Astrocyte (in vitro differentiated cells and primary cell): ENCODE measurements around the gene TMUB2. TPM values are rescaled to one million over a fixed set of nuclear protein-coding genes. Genes with fewer than 3 reads are reported as not detected.
A peak's percentile ranks its signal among the peaks of the same experiment; 100 is the strongest.
"Not testable (repeated sequence)": the region's sequence is repeated elsewhere in the genome, so short reads cannot be mapped to it uniquely, and the experiment has no call there.

Experiments
- DNase-seq: peaks from one replicate; pipeline ENCODE4 v3.0.0-alpha.2; 2010; ENCODE audit warnings: low read depth
- FAIRE-seq: peaks from 2 replicates; lab custom pipeline; 2011; peaks lifted over from hg19 to GRCh38; lab: Jason Lieb, UNC
- H2AFZ ChIP-seq: 2 replicates; pipeline ENCODE4 v1.6.0; 2012; ENCODE audit warnings: low read depth, low read length, inconsistent platforms
- H3K27ac ChIP-seq: 2 replicates; pipeline ENCODE4 v1.5.1; 2011; ENCODE audit warnings: low read depth, low read length, inconsistent platforms
- H3K27me3 ChIP-seq: 2 replicates; pipeline ENCODE4 v1.6.0; 2011; ENCODE audit warnings: low read length, inconsistent platforms; ENCODE audit not compliant: insufficient read depth
- H3K36me3 ChIP-seq: 2 replicates; pipeline ENCODE4 v1.5.1; 2011; ENCODE audit warnings: low read length, inconsistent platforms; ENCODE audit not compliant: insufficient read depth
- H3K4me1 ChIP-seq: 2 replicates; pipeline ENCODE4 v1.5.1; 2011; ENCODE audit warnings: low read length, inconsistent platforms; ENCODE audit not compliant: insufficient read depth
- H3K4me2 ChIP-seq: 2 replicates; pipeline ENCODE4 v1.6.0; 2012; ENCODE audit warnings: low read length, inconsistent platforms
- H3K4me3 ChIP-seq: 2 replicates; pipeline ENCODE4 v1.5.1; 2011; ENCODE audit warnings: low read depth, mild to moderate bottlenecking, low read length, inconsistent platforms; ENCODE audit not compliant: insufficient read depth
- H3K79me2 ChIP-seq: 2 replicates; pipeline ENCODE4 v1.6.0; 2012; ENCODE audit warnings: mild to moderate bottlenecking, low read length, inconsistent platforms; ENCODE audit not compliant: insufficient read depth
- H3K9ac ChIP-seq: 2 replicates; pipeline ENCODE4 v1.6.0; 2012; ENCODE audit warnings: mild to moderate bottlenecking, low read length, inconsistent platforms
- H3K9me3 ChIP-seq: 2 replicates; pipeline ENCODE4 v1.5.1; 2012; ENCODE audit warnings: low read depth, mild to moderate bottlenecking, low read length, inconsistent platforms; ENCODE audit not compliant: insufficient read depth
- H4K20me1 ChIP-seq: 2 replicates; pipeline ENCODE4 v1.6.0; 2012; ENCODE audit warnings: low read length, inconsistent platforms; ENCODE audit not compliant: insufficient read depth
- H3K27ac Mint-ChIP-seq: one replicate; pipeline ENCODE4 v1.8.0; 2021; ENCODE audit warnings: mild to moderate bottlenecking, mixed read lengths; ENCODE audit not compliant: unreplicated experiment
- H3K27me3 Mint-ChIP-seq: one replicate; pipeline ENCODE4 v1.8.0; 2021; ENCODE audit warnings: low read depth, mixed read lengths; ENCODE audit not compliant: unreplicated experiment
- H3K36me3 Mint-ChIP-seq: one replicate; pipeline ENCODE4 v1.8.0; 2021; ENCODE audit warnings: low read depth, mixed read lengths; ENCODE audit not compliant: unreplicated experiment
- H3K4me1 Mint-ChIP-seq: one replicate; pipeline ENCODE4 v1.8.0; 2021; ENCODE audit warnings: low read depth, mixed read lengths; ENCODE audit not compliant: unreplicated experiment
- H3K4me3 Mint-ChIP-seq: one replicate; pipeline ENCODE4 v1.8.0; 2021; ENCODE audit warnings: mild to moderate bottlenecking, moderate library complexity, mixed read lengths; ENCODE audit not compliant: unreplicated experiment
- H3K9me3 Mint-ChIP-seq: one replicate; pipeline ENCODE4 v1.8.0; 2021; ENCODE audit warnings: mild to moderate bottlenecking, mixed read lengths; ENCODE audit not compliant: unreplicated experiment
- CTCF ChIP-seq: IDR thresholded peaks from 2 replicates; pipeline ENCODE4 v1.5.1; 2011; ENCODE audit warnings: low read depth, mild to moderate bottlenecking, inconsistent platforms, low read length, moderate library complexity; ENCODE audit not compliant: insufficient read depth
- EZH2 ChIP-seq: IDR thresholded peaks from 2 replicates; pipeline ENCODE4 v1.6.1; 2012; ENCODE audit warnings: mild to moderate bottlenecking, low read length, inconsistent platforms; ENCODE audit not compliant: insufficient read depth
- total RNA-seq: library from RNA; stranded (reverse); gene quantifications from 2 replicates; pipeline ENCODE4 v1.2.1, GENCODE V29; 2021

Gene TMUB2
- total RNA-seq, 1 donor from 2014 or later, result 28.8 TPM

- no peaks in the 10 kb centered on the region for H4K20me1 ChIP-seq
- TF ChIP-seq CTCF, result no peak
- TF ChIP-seq EZH2, result no peak
- peaks cover 2% of the 10 kb centered on the region for H3K36me3 Mint-ChIP-seq
- H2AFZ ChIP-seq, result no peak overlapping the region
- no peak overlapping the region for H3K4me3 Mint-ChIP-seq
- no peak for DNase-seq
- peaks cover 23% of the 10 kb centered on the region for H3K79me2 ChIP-seq
- H3K27me3 Mint-ChIP-seq, result no peaks in the 10 kb centered on the region
- no peak for FAIRE-seq
- no peak overlapping the region for H3K9ac ChIP-seq
- no peaks in the 10 kb centered on the region for H3K9me3 ChIP-seq
- H3K4me3 ChIP-seq, result no peak overlapping the region
- no peaks in the 10 kb centered on the region for H3K27me3 ChIP-seq
- H3K36me3 ChIP-seq, result peaks cover 16% of the 10 kb centered on the region
- H3K27ac ChIP-seq, result no peak overlapping the region
- H3K4me1 ChIP-seq, result no peaks in the 10 kb centered on the region
- no peak overlapping the region for H3K4me2 ChIP-seq
- H3K4me1 Mint-ChIP-seq, result peaks cover 20% of the 10 kb centered on the region
- H3K27ac Mint-ChIP-seq, result no peak overlapping the region
- no peaks in the 10 kb centered on the region for H3K9me3 Mint-ChIP-seq
Observed at GRCh38 chr17:44147812-44148211, 39.0 kb upstream of the TMUB2 start.

- not testable (repeated sequence) for H3K27ac ChIP-seq, H3K4me1 ChIP-seq, H3K27me3 Mint-ChIP-seq, FAIRE-seq, H3K9ac ChIP-seq, DNase-seq, H3K4me2 ChIP-seq, H4K20me1 ChIP-seq, H3K9me3 ChIP-seq, H3K4me3 ChIP-seq, H3K9me3 Mint-ChIP-seq, H3K36me3 Mint-ChIP-seq, H3K27me3 ChIP-seq, H3K4me3 Mint-ChIP-seq, H3K27ac Mint-ChIP-seq, H2AFZ ChIP-seq
- peaks cover 18% of the 10 kb centered on the region for H3K79me2 ChIP-seq
- peaks cover 22% of the 10 kb centered on the region for H3K4me1 Mint-ChIP-seq
- H3K36me3 ChIP-seq, result peaks cover 17% of the 10 kb centered on the region
Observed at GRCh38 chr17:44149066-44149465, 37.7 kb upstream of the TMUB2 start.

GRCh38 chr17:44149750-44150329 lies 36.9 kb upstream of the TMUB2 start:
- DNase-seq, result no peak
- H3K79me2 ChIP-seq, result peaks cover 18% of the 10 kb centered on the region
- no peaks in the 10 kb centered on the region for H3K9me3 ChIP-seq
- peaks cover 17% of the 10 kb centered on the region for H3K36me3 ChIP-seq
- H2AFZ ChIP-seq, result no peak overlapping the region
- peak overlapping the region; percentile 14 for H3K9ac ChIP-seq
- no peak overlapping the region for H3K27ac ChIP-seq
- Mint-ChIP-seq H3K27me3 (no peaks in the 10 kb centered on the region), H3K36me3 (peaks cover 2% of the 10 kb centered on the region), H3K27ac (peak overlapping the region; percentile 67), H3K4me1 (peaks cover 22% of the 10 kb centered on the region), H3K9me3 (no peaks in the 10 kb centered on the region), H3K4me3 (no peak overlapping the region)
- H3K4me2 ChIP-seq, result no peak overlapping the region
- no peak for TF ChIP-seq EZH2
- no peak for TF ChIP-seq CTCF
- no peak overlapping the region for H3K4me3 ChIP-seq
- no peaks in the 10 kb centered on the region for H3K27me3 ChIP-seq
- no peak for FAIRE-seq
- H3K4me1 ChIP-seq, result no peaks in the 10 kb centered on the region
- no peaks in the 10 kb centered on the region for H4K20me1 ChIP-seq
